Islet precursor cell (in vitro differentiated cells): ENCODE measurements around the gene NNAT.

Experiments
- DNase-seq: peaks from one replicate; pipeline ENCODE4 v3.0.0-alpha.2; 2018

Gene NNAT

GRCh38 chr20:37567671-37568588, 46.9 kb downstream of the NNAT start:
- peak; percentile 49 for DNase-seq

- no peak for DNase-seq
These were observed 49.4 kb downstream of the NNAT start for GRCh38 chr20:37570419-37570818.

GRCh38 chr20:37571033-37571432, 50.0 kb downstream of the NNAT start:
- no peak for DNase-seq
